ENCODE results near the gene PHACTR1. TPM values are rescaled to one million over a fixed set of nuclear protein-coding genes. Genes with fewer than 3 reads are reported as not detected.

PHACTR1 gene
- total and polyA plus RNA-seq, 2 donors, result 3.1 to 6.3 TPM

- 91% methylated on average over 5 of the region's 5 CpGs for WGBS
- no peak overlapping the region for H3K27ac ChIP-seq (ENCODE audit: low read depth in 1 of 2, low read length in 1 of 2)
- H3K4me1 ChIP-seq (ENCODE audit: control insufficient read depth in 2 of 2, insufficient read depth in 2 of 2, low read length in 2 of 2), result no peaks in the 10 kb centered on the region
- no peak overlapping the region for H3K4me3 ChIP-seq (ENCODE audit: low read length in 2 of 2)
- no peaks in the 10 kb centered on the region for H3K27me3 ChIP-seq (ENCODE audit: control insufficient read depth in 2 of 2, insufficient read depth in 1 of 2, low read length in 1 of 2)
- H3K9me3 ChIP-seq (ENCODE audit: control insufficient read depth in 2 of 2, insufficient read depth in 1 of 2, low read length in 1 of 2), result no peaks in the 10 kb centered on the region
- H3K36me3 ChIP-seq (ENCODE audit: control insufficient read depth in 2 of 2, insufficient read depth in 2 of 2, low read length in 1 of 2), result no peaks in the 10 kb centered on the region
- no peak for DNase-seq (ENCODE audit: low read depth in 6 of 9, low spot score in 9 of 9)
Observed at GRCh38 chr6:12782136-12782535, 65.6 kb downstream of the PHACTR1 start.

- DNase-seq (ENCODE audit: low read depth in 6 of 9, low spot score in 9 of 9), result no peak
- no peaks in the 10 kb centered on the region for H3K36me3 ChIP-seq (ENCODE audit: control insufficient read depth in 2 of 2, insufficient read depth in 2 of 2, low read length in 1 of 2)
- H3K4me1 ChIP-seq (ENCODE audit: control insufficient read depth in 2 of 2, insufficient read depth in 2 of 2, low read length in 2 of 2), result no peaks in the 10 kb centered on the region
- no peaks in the 10 kb centered on the region for H3K9me3 ChIP-seq (ENCODE audit: control insufficient read depth in 2 of 2, insufficient read depth in 1 of 2, low read length in 1 of 2)
- WGBS, result 95% methylated on average over 5 of the region's 5 CpGs
- no peak overlapping the region for H3K27ac ChIP-seq (ENCODE audit: low read depth in 1 of 2, low read length in 1 of 2)
- H3K4me3 ChIP-seq (ENCODE audit: low read length in 2 of 2), result no peak overlapping the region
- no peaks in the 10 kb centered on the region for H3K27me3 ChIP-seq (ENCODE audit: control insufficient read depth in 2 of 2, insufficient read depth in 1 of 2, low read length in 1 of 2)
Observed at GRCh38 chr6:12785301-12785700, 68.7 kb downstream of the PHACTR1 start.

DNA sequence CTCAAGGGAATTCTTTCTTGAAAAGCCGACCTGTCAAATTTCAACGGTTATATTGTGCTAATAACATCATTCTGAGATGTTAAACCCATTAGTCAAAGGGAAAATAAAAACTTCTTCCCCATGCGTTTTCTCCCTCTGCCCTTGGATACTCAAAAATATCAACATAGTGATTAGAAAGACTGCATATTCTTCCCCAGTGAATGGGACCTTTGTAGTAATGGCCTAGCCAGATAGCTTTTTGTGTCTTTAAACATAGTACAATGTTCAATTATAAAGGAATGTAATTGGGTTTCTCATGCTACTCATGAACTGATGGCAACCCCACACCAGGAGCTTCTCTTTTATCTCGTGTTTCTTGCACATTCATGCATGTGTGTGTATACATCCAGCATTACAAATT, 69.4 kb downstream of the PHACTR1 start:
- Histone ChIP-seq H3K4me1 (ENCODE audit: control insufficient read depth in 2 of 2, insufficient read depth in 2 of 2, low read length in 2 of 2) (no peaks in the 10 kb centered on the region), H3K36me3 (ENCODE audit: control insufficient read depth in 2 of 2, insufficient read depth in 2 of 2, low read length in 1 of 2) (no peaks in the 10 kb centered on the region), H3K9me3 (ENCODE audit: control insufficient read depth in 2 of 2, insufficient read depth in 1 of 2, low read length in 1 of 2) (no peaks in the 10 kb centered on the region), H3K27me3 (ENCODE audit: control insufficient read depth in 2 of 2, insufficient read depth in 1 of 2, low read length in 1 of 2) (no peaks in the 10 kb centered on the region), H3K4me3 (ENCODE audit: low read length in 2 of 2) (no peak overlapping the region), H3K27ac (ENCODE audit: low read depth in 1 of 2, low read length in 1 of 2) (no peak overlapping the region)
- 94% methylated on average over 4 of the region's 4 CpGs for WGBS
- DNase-seq (ENCODE audit: low read depth in 6 of 9, low spot score in 9 of 9), result no peak

DNA sequence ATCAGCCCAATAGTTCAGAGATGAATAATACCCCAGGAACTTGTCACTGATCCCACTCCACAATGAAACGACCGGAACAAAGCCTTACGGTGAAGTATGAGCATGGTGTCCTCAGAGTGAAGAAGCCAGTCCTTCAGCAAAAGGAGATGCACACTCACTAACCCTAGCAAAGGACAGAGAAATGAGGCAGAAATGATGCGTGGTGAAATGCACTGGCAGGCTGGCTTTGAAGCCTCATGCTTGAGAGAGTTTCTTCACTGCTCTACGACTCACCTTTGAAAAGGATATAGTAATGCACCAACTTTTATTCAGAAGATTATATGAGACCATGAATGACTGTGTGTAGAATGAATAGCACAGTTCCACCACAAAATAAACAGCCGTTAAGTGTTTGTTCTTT, 74.8 kb downstream of the PHACTR1 start:
- H3K4me1 ChIP-seq (ENCODE audit: control insufficient read depth in 2 of 2, insufficient read depth in 2 of 2, low read length in 2 of 2), result no peaks in the 10 kb centered on the region
- H3K27ac ChIP-seq (ENCODE audit: low read depth in 1 of 2, low read length in 1 of 2), result no peak overlapping the region
- no peaks in the 10 kb centered on the region for H3K9me3 ChIP-seq (ENCODE audit: control insufficient read depth in 2 of 2, insufficient read depth in 1 of 2, low read length in 1 of 2)
- no peaks in the 10 kb centered on the region for H3K27me3 ChIP-seq (ENCODE audit: control insufficient read depth in 2 of 2, insufficient read depth in 1 of 2, low read length in 1 of 2)
- 88% methylated on average over 6 of the region's 6 CpGs for WGBS
- H3K36me3 ChIP-seq (ENCODE audit: control insufficient read depth in 2 of 2, insufficient read depth in 2 of 2, low read length in 1 of 2), result no peaks in the 10 kb centered on the region
- H3K4me3 ChIP-seq (ENCODE audit: low read length in 2 of 2), result no peak overlapping the region
- DNase-seq (ENCODE audit: low read depth in 6 of 9, low spot score in 9 of 9), result no peak

DNA sequence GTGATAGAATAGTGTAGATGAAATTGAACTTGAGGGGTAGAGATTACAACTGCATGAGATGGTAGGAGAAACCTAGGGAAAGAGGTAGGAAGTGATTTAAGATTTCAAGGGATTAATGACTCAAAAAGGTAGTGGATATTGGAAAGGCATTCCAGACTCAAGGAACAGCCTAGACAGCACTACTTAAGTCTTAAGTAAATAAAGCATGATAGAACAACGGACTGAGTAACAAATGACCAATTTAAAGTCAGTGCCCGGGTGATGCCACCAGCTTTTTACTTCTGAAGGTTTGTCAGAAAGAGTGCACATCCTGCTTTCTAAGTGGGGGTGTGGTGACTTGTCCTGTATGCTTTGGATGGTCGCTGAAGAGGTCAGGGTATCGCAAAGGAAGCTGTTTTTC, 81.8 kb downstream of the PHACTR1 start:
- 95% methylated on average over 4 of the region's 4 CpGs for WGBS
- H3K4me1 ChIP-seq (ENCODE audit: control insufficient read depth in 2 of 2, insufficient read depth in 2 of 2, low read length in 2 of 2), result no peaks in the 10 kb centered on the region
- no peaks in the 10 kb centered on the region for H3K9me3 ChIP-seq (ENCODE audit: control insufficient read depth in 2 of 2, insufficient read depth in 1 of 2, low read length in 1 of 2)
- H3K27ac ChIP-seq (ENCODE audit: low read depth in 1 of 2, low read length in 1 of 2), result no peak overlapping the region
- no peak overlapping the region for H3K4me3 ChIP-seq (ENCODE audit: low read length in 2 of 2)
- no peaks in the 10 kb centered on the region for H3K36me3 ChIP-seq (ENCODE audit: control insufficient read depth in 2 of 2, insufficient read depth in 2 of 2, low read length in 1 of 2)
- no peaks in the 10 kb centered on the region for H3K27me3 ChIP-seq (ENCODE audit: control insufficient read depth in 2 of 2, insufficient read depth in 1 of 2, low read length in 1 of 2)
- no peak for DNase-seq (ENCODE audit: low read depth in 6 of 9, low spot score in 9 of 9)

DNA sequence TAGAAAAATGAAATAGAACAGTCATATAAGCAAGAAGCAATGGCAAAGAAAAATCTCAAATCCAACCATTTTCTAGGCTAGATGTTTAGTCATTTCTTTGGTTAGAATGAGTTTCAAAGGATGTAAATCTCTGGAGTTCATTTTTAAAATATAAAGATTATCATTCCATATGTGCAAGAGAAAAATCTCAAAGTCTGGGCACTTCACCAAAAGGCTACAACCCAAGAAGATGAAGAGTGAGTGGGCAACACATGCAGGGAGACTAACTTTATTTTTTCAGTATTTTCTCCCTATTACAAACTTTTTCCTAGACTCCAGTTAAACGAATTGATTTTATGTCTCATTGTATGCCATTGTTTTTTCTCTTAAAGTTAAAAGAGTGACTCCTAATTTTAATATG, 83.6 kb downstream of the PHACTR1 start:
- 90% methylated on average over 1 of the region's 1 CpG for WGBS

DNA sequence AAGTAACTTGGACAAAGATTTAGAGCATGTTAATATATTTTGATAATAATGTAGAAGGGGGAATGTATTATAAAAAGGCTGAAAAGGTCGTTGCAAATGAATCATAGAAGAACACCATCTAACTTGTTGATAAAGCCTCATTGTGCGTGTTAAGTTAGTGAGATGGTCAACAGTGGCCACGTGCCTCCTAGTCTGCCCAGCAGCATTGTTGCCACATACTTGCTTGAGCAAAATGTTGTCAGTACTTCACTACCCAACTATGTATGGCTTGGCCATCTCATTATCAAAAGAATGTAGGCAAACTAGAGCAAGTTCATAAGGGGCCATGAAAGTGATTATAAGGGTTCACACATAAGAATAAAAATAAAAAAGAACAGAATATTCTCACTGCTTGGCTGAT, 84.6 kb downstream of the PHACTR1 start:
- H3K4me1 ChIP-seq (ENCODE audit: control insufficient read depth in 2 of 2, insufficient read depth in 2 of 2, low read length in 2 of 2), result no peaks in the 10 kb centered on the region
- no peaks in the 10 kb centered on the region for H3K9me3 ChIP-seq (ENCODE audit: control insufficient read depth in 2 of 2, insufficient read depth in 1 of 2, low read length in 1 of 2)
- 87% methylated on average over 3 of the region's 3 CpGs for WGBS
- no peak for DNase-seq (ENCODE audit: low read depth in 6 of 9, low spot score in 9 of 9)
- H3K27ac ChIP-seq (ENCODE audit: low read depth in 1 of 2, low read length in 1 of 2), result no peak overlapping the region
- H3K4me3 ChIP-seq (ENCODE audit: low read length in 2 of 2), result no peak overlapping the region
- no peaks in the 10 kb centered on the region for H3K27me3 ChIP-seq (ENCODE audit: control insufficient read depth in 2 of 2, insufficient read depth in 1 of 2, low read length in 1 of 2)
- no peaks in the 10 kb centered on the region for H3K36me3 ChIP-seq (ENCODE audit: control insufficient read depth in 2 of 2, insufficient read depth in 2 of 2, low read length in 1 of 2)

More for the DNA sequence above, 83.6 kb downstream of the PHACTR1 start:
- no peak for DNase-seq (ENCODE audit: low read depth in 6 of 9, low spot score in 9 of 9)
- Histone ChIP-seq H3K27ac (ENCODE audit: low read depth in 1 of 2, low read length in 1 of 2) (no peak overlapping the region), H3K4me3 (ENCODE audit: low read length in 2 of 2) (no peak overlapping the region), H3K4me1 (ENCODE audit: control insufficient read depth in 2 of 2, insufficient read depth in 2 of 2, low read length in 2 of 2) (no peaks in the 10 kb centered on the region), H3K36me3 (ENCODE audit: control insufficient read depth in 2 of 2, insufficient read depth in 2 of 2, low read length in 1 of 2) (no peaks in the 10 kb centered on the region), H3K27me3 (ENCODE audit: control insufficient read depth in 2 of 2, insufficient read depth in 1 of 2, low read length in 1 of 2) (no peaks in the 10 kb centered on the region), H3K9me3 (ENCODE audit: control insufficient read depth in 2 of 2, insufficient read depth in 1 of 2, low read length in 1 of 2) (no peaks in the 10 kb centered on the region)

DNA sequence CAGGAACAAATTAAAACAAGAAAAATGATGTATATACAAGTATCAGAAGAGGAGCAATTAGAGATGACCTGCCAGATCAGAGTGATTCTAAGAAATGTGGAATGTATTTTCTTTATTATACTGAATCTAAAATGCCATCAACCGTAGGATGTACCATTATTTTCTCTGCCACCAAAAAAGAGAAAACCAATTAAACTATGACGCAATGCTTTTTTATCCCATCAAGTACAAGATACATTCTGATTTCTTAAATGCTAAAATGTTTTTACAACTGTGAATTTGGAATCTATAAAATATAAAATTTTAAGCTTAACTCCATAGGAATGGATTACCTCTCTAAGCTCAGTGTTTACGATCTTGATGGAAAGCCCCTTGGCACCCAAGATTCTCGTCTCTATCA, 85.9 kb downstream of the PHACTR1 start:
- Histone ChIP-seq H3K27me3 (ENCODE audit: control insufficient read depth in 2 of 2, insufficient read depth in 1 of 2, low read length in 1 of 2) (no peaks in the 10 kb centered on the region), H3K4me3 (ENCODE audit: low read length in 2 of 2) (no peak overlapping the region), H3K9me3 (ENCODE audit: control insufficient read depth in 2 of 2, insufficient read depth in 1 of 2, low read length in 1 of 2) (no peaks in the 10 kb centered on the region), H3K27ac (ENCODE audit: low read depth in 1 of 2, low read length in 1 of 2) (no peak overlapping the region), H3K36me3 (ENCODE audit: control insufficient read depth in 2 of 2, insufficient read depth in 2 of 2, low read length in 1 of 2) (no peaks in the 10 kb centered on the region), H3K4me1 (ENCODE audit: control insufficient read depth in 2 of 2, insufficient read depth in 2 of 2, low read length in 2 of 2) (no peaks in the 10 kb centered on the region)
- over 99% methylated on average over 4 of the region's 4 CpGs for WGBS
- DNase-seq (ENCODE audit: low read depth in 6 of 9, low spot score in 9 of 9), result no peak

DNA sequence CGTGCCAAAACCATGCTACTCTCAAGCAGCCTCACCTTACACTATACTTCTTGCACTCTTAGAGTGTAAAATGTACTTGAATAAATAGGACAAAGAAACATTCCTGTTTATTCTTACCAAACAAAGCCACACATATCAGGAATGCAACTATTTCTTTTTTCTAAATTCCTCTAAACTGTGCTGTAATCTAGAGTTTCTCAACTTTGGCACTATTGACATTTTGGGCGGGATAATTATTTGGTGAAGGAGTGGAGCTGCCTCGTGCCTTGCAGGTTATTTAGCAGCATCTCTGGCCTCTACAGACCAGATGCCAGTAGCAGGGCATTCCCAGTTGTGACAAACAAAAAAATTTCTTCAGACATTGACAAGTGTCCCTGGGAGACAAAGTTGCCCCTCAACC, 86.9 kb downstream of the PHACTR1 start:
- H3K27ac ChIP-seq (ENCODE audit: low read depth in 1 of 2, low read length in 1 of 2), result no peak overlapping the region
- no peaks in the 10 kb centered on the region for H3K4me1 ChIP-seq (ENCODE audit: control insufficient read depth in 2 of 2, insufficient read depth in 2 of 2, low read length in 2 of 2)
- H3K36me3 ChIP-seq (ENCODE audit: control insufficient read depth in 2 of 2, insufficient read depth in 2 of 2, low read length in 1 of 2), result no peaks in the 10 kb centered on the region
- H3K9me3 ChIP-seq (ENCODE audit: control insufficient read depth in 2 of 2, insufficient read depth in 1 of 2, low read length in 1 of 2), result no peaks in the 10 kb centered on the region
- no peak for DNase-seq (ENCODE audit: low read depth in 6 of 9, low spot score in 9 of 9)
- no peak overlapping the region for H3K4me3 ChIP-seq (ENCODE audit: low read length in 2 of 2)
- H3K27me3 ChIP-seq (ENCODE audit: control insufficient read depth in 2 of 2, insufficient read depth in 1 of 2, low read length in 1 of 2), result no peaks in the 10 kb centered on the region
- 87% methylated on average over 3 of the region's 3 CpGs for WGBS

Measured in thymus (tissue), 11 donors.